ENCODE results near the gene XPO6. TPM values are rescaled to one million over a fixed set of nuclear protein-coding genes. Genes with fewer than 3 reads are reported as not detected.

The XPO6 gene
- total RNA-seq, 1 donor from 2014 or later = 25.2 TPM

GRCh38 chr16:28165598-28165997 is 46.2 kb downstream of the XPO6 start:
- DNase-seq = no peak
- ATAC-seq (ENCODE audit: poor library complexity) = no peak
- intact Hi-C loops (cut with DNase I) = no loop called here

- ATAC-seq (ENCODE audit: poor library complexity) = peak; percentile 49
- intact Hi-C loops (cut with DNase I) = no loop called here
- DNase-seq = no peak
Measured at GRCh38 chr16:28164140-28164539, 47.6 kb downstream of the XPO6 start.

- no peak for DNase-seq
- intact Hi-C loops (cut with DNase I) = no loop called here
- no peak for ATAC-seq (ENCODE audit: poor library complexity)
Measured at GRCh38 chr16:28163699-28164098, 48.1 kb downstream of the XPO6 start.

DNA sequence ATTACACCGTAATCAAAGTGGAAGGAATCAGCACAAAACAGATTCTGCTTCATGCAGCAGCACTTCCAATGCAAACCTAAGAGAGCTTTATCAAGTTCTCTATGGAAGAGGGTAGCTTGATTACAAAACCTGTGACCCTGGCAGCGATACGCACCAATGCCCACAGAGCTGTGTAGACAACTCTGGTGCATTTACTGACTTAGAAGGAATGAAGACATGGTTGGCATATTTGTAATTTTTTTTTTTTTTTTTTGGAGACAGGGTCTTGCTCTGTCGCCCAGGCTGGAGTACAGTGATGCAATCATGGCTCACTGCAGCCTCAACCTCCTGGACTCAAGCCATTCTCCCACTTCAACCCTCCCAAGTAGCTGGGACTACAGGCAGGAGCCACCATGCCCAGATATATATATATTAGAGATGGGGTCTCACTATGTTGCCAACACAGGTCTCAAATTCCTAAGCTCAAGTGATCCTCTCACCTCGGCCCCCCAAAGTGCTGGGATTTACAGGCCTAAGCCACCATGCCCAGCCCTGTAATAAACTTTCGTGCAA is 49.4 kb downstream of the XPO6 start:
- ATAC-seq (ENCODE audit: poor library complexity) = no peak
- DNase-seq = no peak
- intact Hi-C loops (cut with DNase I) = no loop called here

- no peak for ATAC-seq (ENCODE audit: poor library complexity)
- intact Hi-C loops (cut with DNase I) = no loop called here
- DNase-seq = no peak
Measured at GRCh38 chr16:28161626-28162025, 50.1 kb downstream of the XPO6 start.

DNA sequence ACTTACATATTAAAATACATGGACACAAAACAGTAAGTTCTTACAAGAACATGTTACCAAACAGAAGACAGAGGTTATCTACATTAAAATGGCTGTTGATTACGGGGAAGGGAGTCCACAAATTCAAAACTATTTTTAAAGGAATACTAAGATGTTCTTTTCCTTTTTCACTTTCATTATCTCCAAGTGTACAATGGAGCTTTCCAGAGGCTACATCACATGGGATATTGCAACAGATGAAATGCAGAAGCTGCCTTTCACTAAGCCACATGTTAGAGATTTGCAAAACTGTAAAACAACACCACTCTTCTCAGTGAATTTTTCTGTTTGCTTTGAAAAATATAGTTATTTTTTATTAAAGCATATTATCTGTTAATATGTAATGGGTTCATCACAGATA is 53.6 kb downstream of the XPO6 start:
- intact Hi-C loops (cut with DNase I) = no loop called here
- peak; percentile 85 for ATAC-seq (ENCODE audit: poor library complexity)
- no peak for DNase-seq

DNA sequence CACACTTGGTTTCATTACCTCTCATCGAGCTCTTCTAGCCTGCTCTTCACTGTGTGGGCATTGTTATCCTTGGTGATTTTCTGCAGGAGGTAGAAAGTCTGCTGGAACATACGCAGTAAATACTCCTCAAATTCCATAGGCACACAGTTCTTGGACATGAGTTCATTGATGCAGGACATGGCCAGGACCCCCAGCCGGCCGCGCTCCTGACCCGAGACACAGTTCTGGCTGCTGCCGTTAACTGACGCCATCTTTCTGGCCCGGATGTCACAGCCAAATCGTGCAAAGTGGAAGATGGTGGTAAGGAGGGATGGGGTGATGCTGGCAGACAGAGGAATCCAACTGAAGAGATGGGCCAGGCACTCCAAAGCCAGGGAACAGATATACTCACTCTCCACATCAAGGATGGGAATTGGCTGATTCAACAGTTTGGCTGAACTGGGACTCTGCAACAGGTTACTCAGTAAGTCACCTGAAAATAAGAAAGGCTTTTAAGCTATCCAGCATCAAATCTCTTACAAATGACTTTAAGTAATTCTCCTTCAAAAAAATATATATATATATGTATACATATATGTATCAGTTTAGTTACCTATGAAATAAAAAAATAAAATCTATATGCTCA is 55.6 kb downstream of the XPO6 start:
- ATAC-seq (ENCODE audit: poor library complexity) (no peak), DNase-seq (no peak)
- intact Hi-C loops (cut with DNase I) = no loop called here

DNA sequence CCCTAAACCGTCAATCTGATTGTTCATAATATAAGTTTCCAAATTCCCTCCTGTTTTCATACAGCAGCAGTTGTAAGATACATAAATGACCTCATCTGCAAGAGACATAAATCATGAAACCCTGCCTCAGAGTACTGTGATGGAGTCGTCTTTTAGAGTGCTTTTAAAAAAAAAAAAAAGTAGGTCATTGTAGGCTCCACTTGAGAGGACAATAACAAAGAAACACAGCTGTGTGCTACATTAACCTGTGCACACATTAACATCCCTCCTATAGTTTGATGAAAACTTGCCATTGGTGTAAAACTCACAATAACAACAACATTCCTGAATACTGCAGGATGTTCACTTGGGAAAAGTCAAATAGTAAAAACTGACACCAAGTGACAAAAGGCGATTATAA is 56.5 kb downstream of the XPO6 start:
- intact Hi-C loops (cut with DNase I) = no loop called here
- DNase-seq (no peak), ATAC-seq (ENCODE audit: poor library complexity) (no peak)

DNA sequence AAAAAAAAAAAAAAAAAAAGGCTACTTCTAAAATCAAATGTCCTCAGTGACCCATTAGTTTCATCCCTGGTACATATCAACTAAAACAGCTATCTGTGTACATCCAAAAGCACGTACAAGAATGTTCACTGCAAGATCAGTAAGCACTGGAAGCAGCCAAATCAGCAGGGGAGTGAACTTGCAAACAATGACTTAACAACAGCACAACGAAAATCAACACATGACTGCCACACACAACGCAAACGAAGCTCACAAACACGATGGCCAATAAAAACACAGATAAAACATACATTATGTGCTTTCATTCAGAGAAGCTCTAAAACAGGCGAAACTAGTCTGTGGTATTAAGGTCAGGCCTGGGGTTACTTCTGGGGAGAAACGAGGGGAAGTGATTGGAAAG is 60.6 kb downstream of the XPO6 start:
- ATAC-seq (ENCODE audit: poor library complexity) (no peak), DNase-seq (no peak)
- intact Hi-C loops (cut with DNase I) = no loop called here

GRCh38 chr16:28149011-28149888 is 62.5 kb downstream of the XPO6 start:
- DNase-seq (no peak), ATAC-seq (ENCODE audit: poor library complexity) (no peak)
- intact Hi-C loops (cut with DNase I) = no loop called here

- ATAC-seq (ENCODE audit: poor library complexity) = no peak
- no peak for DNase-seq
- intact Hi-C loops (cut with DNase I) = no loop called here
Measured at GRCh38 chr16:28146536-28146935, 65.2 kb downstream of the XPO6 start.

DNA sequence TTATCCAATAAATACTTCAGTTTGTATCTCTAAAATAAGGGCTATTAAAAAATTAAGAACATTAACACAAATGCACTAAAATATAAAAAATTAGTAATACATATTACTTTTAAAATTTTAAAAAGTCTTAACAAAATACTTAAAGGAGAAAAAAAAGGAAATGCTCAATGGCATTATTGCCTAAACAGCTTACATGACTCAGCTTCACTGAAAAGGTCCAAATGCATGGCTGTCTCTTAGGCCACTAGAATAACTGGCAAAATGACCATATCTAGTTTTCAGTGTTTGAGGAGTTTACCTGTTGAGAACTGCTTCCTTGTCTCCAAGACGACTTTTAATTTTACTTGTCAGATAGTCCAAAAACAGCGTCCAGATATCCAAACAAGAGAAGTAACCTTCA is 66.0 kb downstream of the XPO6 start:
- intact Hi-C loops (cut with DNase I) = no loop called here
- DNase-seq (no peak), ATAC-seq (ENCODE audit: poor library complexity) (no peak)

DNA sequence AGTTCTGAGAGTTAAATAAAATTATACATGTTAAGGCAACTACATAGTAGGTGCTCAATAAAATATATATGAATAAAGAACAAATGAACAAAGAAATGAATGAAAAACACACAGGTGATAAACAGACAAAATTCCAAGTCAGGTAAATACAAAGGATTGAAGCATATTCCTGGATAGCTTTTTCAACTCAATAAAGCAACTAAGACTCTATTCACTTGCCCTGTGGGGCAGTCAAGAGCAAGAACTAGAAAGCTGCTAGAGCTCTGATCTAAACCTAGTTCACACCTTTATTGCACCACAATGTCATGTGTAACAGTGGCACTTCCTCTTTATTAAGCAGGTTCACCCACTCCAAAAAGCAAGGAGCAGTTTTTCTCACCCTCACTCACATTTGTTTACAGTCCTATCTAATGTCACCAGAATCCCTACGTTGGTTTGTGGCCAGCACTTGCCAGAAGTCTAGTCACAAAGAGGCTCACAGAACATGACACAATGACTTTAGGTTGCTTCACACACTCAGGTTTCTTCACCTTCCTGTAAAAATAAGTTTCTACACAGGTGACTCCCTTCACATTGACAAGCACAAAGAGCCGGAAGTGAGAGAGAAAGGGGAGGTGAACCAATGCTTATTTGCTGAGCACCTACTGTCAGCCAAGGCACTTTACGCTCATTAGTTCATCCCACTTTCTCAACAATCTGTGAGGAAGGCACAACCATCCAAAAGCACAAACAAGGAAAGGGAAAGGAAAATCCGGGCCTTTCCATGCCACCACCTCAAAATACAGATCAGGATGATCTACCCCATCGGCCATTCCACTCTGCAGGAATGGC is 70.8 kb downstream of the XPO6 start:
- ATAC-seq (ENCODE audit: poor library complexity) (peak; percentile 39), DNase-seq (no peak)
- intact Hi-C loops (cut with DNase I) = no loop called here

DNA sequence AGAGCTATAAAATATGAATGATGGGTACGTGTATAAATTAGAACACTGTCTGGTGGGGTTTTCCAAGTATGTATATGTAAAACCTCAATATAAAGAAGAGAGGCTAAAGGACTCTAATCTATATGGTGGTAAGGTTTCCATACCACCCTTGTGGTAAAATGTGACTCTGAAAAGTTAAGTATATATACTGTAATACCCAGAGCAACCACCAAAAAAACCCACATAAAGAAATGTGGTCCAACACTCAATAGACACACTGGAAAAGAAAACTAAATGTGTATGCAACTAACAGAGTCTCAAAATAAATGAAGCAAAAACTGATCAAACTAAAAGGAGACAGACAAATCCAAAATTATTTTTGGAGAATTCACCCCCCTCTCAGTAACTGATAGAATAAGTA is 72.2 kb downstream of the XPO6 start:
- DNase-seq (no peak), ATAC-seq (ENCODE audit: poor library complexity) (no peak)
- intact Hi-C loops (cut with DNase I) = no loop called here

- intact Hi-C loops (cut with DNase I) = no loop called here
- no peak for DNase-seq
Measured at GRCh38 chr16:28136751-28137434, 74.9 kb downstream of the XPO6 start.

GRCh38 chr16:28133666-28134065 is 78.1 kb downstream of the XPO6 start:
- intact Hi-C loops (cut with DNase I) = no loop called here
- ATAC-seq (ENCODE audit: poor library complexity) = no peak

More at GRCh38 chr16:28136751-28137434, 74.9 kb downstream of the XPO6 start:
- ATAC-seq (ENCODE audit: poor library complexity) = no peak

GRCh38 chr16:28131743-28132393 is 79.9 kb downstream of the XPO6 start:
- ATAC-seq (ENCODE audit: poor library complexity) = no peak
- intact Hi-C loops (cut with DNase I) = no loop called here

More at GRCh38 chr16:28133666-28134065, 78.1 kb downstream of the XPO6 start:
- no peak for DNase-seq

DNA sequence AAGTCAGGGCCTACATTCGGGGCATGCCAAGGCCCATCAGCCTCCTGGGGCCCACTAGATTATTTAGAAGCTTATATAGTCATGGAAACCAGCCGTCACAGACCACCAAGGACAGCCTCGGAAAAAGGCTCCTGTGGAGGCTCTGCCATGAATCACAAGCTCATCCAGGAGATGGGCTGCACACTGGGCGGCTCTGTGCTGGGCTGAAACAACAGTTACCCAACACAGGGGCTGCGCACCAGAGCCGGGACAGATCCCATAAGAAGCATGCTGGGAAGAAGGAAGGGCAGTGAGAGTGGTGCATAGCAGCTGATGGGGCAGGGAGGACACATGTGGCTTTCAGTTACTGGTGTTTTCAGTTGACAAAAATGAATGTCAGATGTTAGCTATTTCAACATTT is 80.6 kb downstream of the XPO6 start:
- intact Hi-C loops (cut with DNase I) = no loop called here
- no peak for ATAC-seq (ENCODE audit: poor library complexity)
- DNase-seq = no peak

More at GRCh38 chr16:28131743-28132393, 79.9 kb downstream of the XPO6 start:
- DNase-seq = no peak
